ENCODE data around the gene MPC2. TPM values are rescaled to one million over a fixed set of nuclear protein-coding genes. Genes with fewer than 3 reads are reported as not detected.

Gene MPC2
- total and polyA plus RNA-seq, 9 donors: 22.1 to 91.2 (median 49.3) TPM

- no peak for TF ChIP-seq EP300 (IDR thresholded peaks at IDR 0.05)
- TF ChIP-seq, protein P1, sequence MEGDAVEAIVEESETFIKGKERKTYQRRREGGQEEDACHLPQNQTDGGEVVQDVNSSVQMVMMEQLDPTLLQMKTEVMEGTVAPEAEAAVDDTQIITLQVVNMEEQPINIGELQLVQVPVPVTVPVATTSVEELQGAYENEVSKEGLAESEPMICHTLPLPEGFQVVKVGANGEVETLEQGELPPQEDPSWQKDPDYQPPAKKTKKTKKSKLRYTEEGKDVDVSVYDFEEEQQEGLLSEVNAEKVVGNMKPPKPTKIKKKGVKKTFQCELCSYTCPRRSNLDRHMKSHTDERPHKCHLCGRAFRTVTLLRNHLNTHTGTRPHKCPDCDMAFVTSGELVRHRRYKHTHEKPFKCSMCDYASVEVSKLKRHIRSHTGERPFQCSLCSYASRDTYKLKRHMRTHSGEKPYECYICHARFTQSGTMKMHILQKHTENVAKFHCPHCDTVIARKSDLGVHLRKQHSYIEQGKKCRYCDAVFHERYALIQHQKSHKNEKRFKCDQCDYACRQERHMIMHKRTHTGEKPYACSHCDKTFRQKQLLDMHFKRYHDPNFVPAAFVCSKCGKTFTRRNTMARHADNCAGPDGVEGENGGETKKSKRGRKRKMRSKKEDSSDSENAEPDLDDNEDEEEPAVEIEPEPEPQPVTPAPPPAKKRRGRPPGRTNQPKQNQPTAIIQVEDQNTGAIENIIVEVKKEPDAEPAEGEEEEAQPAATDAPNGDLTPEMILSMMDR (IDR thresholded peaks at IDR 0.05): no peak
- intact Hi-C loops (cut with DNase I): no loop called here
- no peak overlapping the region for H3K4me3 ChIP-seq
- H3K36me3 ChIP-seq: no peaks in the 10 kb centered on the region
- no peak for DNase-seq
- H3K27ac ChIP-seq: no peak overlapping the region
- no peaks in the 10 kb centered on the region for H3K4me1 ChIP-seq (ENCODE audit: insufficient read depth)
- no peaks in the 10 kb centered on the region for H3K27me3 ChIP-seq
- no peaks in the 10 kb centered on the region for H3K9me3 ChIP-seq
Measured at GRCh38 chr1:167881069-167881468, 55.8 kb downstream of the MPC2 start.

- intact Hi-C loops (cut with DNase I): no loop called here
- TF ChIP-seq EP300 (IDR thresholded peaks at IDR 0.05) (no peak), POLR2A (IDR thresholded peaks at IDR 0.05) (no peak)
- TF ChIP-seq, protein P1 (IDR thresholded peaks at IDR 0.05): no peak
- Histone ChIP-seq H3K27ac (no peak overlapping the region), H3K36me3 (no peaks in the 10 kb centered on the region), H3K9me3 (no peaks in the 10 kb centered on the region), H3K27me3 (no peaks in the 10 kb centered on the region), H3K4me3 (no peak overlapping the region), H3K4me1 (ENCODE audit: insufficient read depth) (no peaks in the 10 kb centered on the region)
- WGBS, 3 donors: 46 to 58% (median 56%) methylated on average over 3 of the region's 3 CpGs
- DNase-seq: no peak
Measured at GRCh38 chr1:167880580-167881021, 56.3 kb downstream of the MPC2 start.

DNA sequence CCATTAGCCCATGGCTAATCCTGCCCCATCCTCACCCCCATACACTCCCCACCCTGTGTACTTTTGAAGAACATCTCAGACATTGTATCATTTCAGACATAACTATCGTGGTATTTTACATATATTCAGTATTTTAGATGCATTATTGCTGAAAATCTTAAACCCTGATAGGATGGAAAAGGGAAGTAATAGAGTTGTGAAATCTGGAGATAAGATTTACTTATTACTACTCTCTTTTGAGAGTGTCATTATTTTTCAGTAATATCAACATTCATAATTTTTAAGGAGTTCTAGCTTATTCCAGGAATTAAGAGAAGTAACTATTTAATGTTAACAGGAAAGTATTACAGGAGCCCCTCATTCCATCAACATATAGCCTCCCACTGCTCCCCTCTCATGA is 57.4 kb downstream of the MPC2 start:
- no peak overlapping the region for H3K4me3 ChIP-seq
- intact Hi-C loops (cut with DNase I): no loop called here
- no peak for TF ChIP-seq POLR2A (IDR thresholded peaks at IDR 0.05)
- no peak for TF ChIP-seq EP300 (IDR thresholded peaks at IDR 0.05)
- no peaks in the 10 kb centered on the region for H3K27me3 ChIP-seq
- no peaks in the 10 kb centered on the region for H3K4me1 ChIP-seq (ENCODE audit: insufficient read depth)
- no peaks in the 10 kb centered on the region for H3K9me3 ChIP-seq
- H3K27ac ChIP-seq: no peak overlapping the region
- no peak for DNase-seq
- H3K36me3 ChIP-seq: no peaks in the 10 kb centered on the region
- WGBS, 3 donors: 90 to 96% (median 92%) methylated on average over 1 of the region's 1 CpG

DNA sequence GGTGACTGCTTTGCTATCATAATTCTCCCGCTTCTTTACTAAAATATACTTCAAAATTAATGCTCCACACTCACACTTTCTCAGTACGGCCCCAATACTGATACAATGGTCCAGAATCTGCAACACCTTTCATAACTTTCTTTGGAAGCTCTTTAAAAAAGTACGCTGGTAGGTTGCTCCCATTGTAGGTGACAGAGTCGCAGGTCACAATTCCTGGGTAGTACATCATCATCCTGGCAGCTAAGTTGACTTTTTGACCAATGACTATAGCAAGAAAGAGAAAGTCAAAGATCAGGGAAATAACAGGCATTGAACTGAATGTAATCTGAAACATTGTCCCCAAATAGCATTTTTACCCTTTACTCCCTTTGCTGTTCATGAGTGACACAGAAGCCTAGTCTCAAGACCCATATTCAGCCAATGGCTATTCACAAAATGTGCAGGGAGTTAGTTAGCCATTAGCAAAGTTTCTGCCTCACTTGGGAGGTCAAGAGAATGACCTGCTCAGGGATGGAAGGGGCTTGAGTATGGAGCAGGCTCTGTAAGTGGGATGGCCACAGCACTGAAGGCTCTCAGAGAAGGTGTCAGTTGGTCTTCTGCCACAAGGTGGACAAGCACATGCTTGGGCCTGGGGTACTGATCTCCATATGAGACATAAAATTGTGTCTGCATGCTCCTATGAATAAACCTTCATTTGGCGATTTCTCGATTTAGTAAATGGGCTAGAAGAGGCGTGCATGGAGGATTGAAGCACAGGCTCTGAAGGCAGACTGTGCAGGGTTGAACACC is 58.3 kb downstream of the MPC2 start:
- H3K4me3 ChIP-seq: no peak overlapping the region
- no peaks in the 10 kb centered on the region for H3K36me3 ChIP-seq
- TF ChIP-seq POLR2A (IDR thresholded peaks at IDR 0.05) (no peak), EP300 (IDR thresholded peaks at IDR 0.05) (no peak)
- TF ChIP-seq, protein P1 (IDR thresholded peaks at IDR 0.05): no peak
- 96 to 97% (median 96%) methylated on average over 7 of the region's 7 CpGs for WGBS, 3 donors
- no peaks in the 10 kb centered on the region for H3K27me3 ChIP-seq
- H3K9me3 ChIP-seq: no peaks in the 10 kb centered on the region
- no peak overlapping the region for H3K27ac ChIP-seq
- H3K4me1 ChIP-seq (ENCODE audit: insufficient read depth): no peaks in the 10 kb centered on the region
- no peak for DNase-seq
- intact Hi-C loops (cut with DNase I): no loop called here

DNA sequence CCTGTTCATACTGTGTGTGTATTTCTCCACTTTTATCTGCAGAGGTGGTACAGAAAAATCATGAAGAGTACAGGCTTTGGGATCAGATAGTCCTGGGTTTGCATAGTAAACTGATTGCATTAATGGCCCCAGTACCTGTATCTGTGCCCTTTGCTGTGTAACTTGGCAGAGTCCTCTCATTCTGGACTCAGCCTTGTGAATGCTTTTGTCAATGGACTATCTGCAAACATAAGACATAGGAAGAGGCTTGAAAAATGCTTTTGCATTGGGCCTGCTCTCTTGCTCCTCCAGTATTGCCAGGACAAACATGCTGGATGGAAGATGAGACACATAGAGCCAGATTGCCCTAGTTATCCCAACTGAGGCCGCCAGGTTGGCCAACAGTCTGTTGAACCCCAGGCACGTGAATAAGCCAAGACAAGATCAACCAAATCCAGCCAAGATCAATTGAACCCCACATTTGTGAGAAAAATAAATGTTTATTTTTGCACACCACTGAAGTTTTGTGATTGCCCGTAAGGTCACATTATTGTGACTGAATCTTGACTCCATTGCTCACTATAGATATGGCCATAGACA is 60.2 kb downstream of the MPC2 start:
- Histone ChIP-seq H3K4me3 (no peak overlapping the region), H3K27me3 (no peaks in the 10 kb centered on the region), H3K36me3 (no peaks in the 10 kb centered on the region), H3K9me3 (no peaks in the 10 kb centered on the region), H3K27ac (no peak overlapping the region), H3K4me1 (ENCODE audit: insufficient read depth) (no peaks in the 10 kb centered on the region)
- intact Hi-C loops (cut with DNase I): no loop called here
- 94 to 98% (median 96%) methylated on average over 3 of the region's 3 CpGs for WGBS, 3 donors
- DNase-seq: no peak
- TF ChIP-seq, protein P1 (IDR thresholded peaks at IDR 0.05): no peak
- no peak for TF ChIP-seq POLR2A (IDR thresholded peaks at IDR 0.05)
- TF ChIP-seq EP300 (IDR thresholded peaks at IDR 0.05): no peak

All from ovary (tissue), 9 donors.